GM12873 (cell line): ENCODE data around the gene CHMP2A.

ENCODE experiments used
- CTCF ChIP-seq: IDR thresholded peaks from 2 replicates; pipeline ENCODE4 v1.5.1; 2012; ENCODE audit warnings: low read depth, mild to moderate bottlenecking, moderate library complexity, low read length, control low read depth; ENCODE audit not compliant: insufficient read depth; ENCODE audit errors: missing control alignments

The CHMP2A gene

GRCh38 chr19:58563034-58563573 is 8.2 kb upstream of the CHMP2A start:
- TF ChIP-seq CTCF, result no peak

GRCh38 chr19:58562122-58563033 is 7.5 kb upstream of the CHMP2A start:
- TF ChIP-seq CTCF, result no peak

- no peak for TF ChIP-seq CTCF
Observed at GRCh38 chr19:58561373-58562121, 6.6 kb upstream of the CHMP2A start.

GRCh38 chr19:58560921-58561320 is 6.0 kb upstream of the CHMP2A start:
- TF ChIP-seq CTCF, result no peak

- TF ChIP-seq CTCF, result no peak
Observed at GRCh38 chr19:58560007-58560887, 5.3 kb upstream of the CHMP2A start.

GRCh38 chr19:58559275-58560006 is 4.5 kb upstream of the CHMP2A start:
- no peak for TF ChIP-seq CTCF
